Measurements from ENCODE around the gene PCDHB11. TPM values are rescaled to one million over a fixed set of nuclear protein-coding genes. Genes with fewer than 3 reads are reported as not detected.
"Not testable (repeated sequence)": the region's sequence is repeated elsewhere in the genome, so short reads cannot be mapped to it uniquely, and the experiment has no call there.

Gene PCDHB11
- 1 to 10 TPM in 1 of 4 donors, under 1 TPM in 3; 0.05 to 1.1 (median 0.53) TPM for total RNA-seq

DNA sequence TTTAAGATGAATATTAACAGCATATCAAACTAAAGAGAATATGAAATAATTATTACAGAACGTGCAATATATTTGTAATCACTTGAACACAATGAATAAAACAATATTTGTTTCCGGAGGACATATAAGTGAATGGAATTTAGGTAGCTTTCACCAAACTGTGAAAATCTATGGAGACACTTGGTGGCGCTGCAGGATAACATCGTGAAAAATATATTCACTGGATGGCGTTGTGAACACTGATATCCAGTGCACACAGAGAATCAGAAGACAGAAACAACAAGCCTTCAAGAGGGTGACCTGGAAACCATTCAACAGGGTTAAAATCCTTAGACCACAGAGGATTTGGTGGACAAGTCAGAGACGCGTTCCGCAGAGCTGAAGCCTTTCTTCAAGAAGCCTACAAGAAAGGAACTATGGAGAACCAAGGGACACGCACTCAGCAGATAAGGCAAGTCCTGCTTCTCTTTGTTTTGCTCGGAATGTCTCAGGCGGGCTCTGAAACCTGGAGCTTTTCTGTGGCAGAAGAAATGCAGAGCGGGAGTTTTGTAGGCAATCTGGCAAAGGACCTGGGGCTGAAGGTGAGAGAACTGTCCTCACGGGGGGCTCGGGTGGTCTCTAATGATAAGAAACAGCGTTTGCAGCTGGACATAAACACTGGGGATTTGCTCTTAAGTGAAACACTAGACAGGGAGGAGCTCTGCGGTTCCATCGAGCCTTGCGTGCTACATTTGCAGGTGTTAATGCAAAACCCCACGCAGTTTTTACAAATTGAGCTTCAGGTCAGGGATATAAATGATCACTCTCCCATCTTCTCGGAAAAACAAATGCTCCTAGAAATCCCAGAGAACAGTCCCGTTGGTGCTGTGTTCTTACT, at the start of gene PCDHB11:
Gene PCDHB11, plus strand, starts transcription at position 269 of the 877 bp plus-strand sequence. Its CDS starts 148 bp downstream, at position 417.
- in situ Hi-C loops (cut with MboI; ENCODE audit: low sequenced_read_pairs in 4 of 4) = loop anchor here in 2 of 4 donors (25.0 kb wide), 1 partner anchor 363 kb away; no protein-coding TSS in a partner anchor
- H3K4me3 ChIP-seq = peak within 1 kb of the TSS in 2 of 4 donors; percentile 11 to 22
- DNase-seq (no peak), ATAC-seq (no peak)
- no peak within 1 kb of the TSS for H3K27ac ChIP-seq
- H3K4me1 ChIP-seq = no peaks in the 10 kb centered on the region
- no peaks in the 10 kb centered on the region for H3K36me3 ChIP-seq
- TF ChIP-seq POLR2A (IDR thresholded peaks at IDR 0.05) = no peak
- TF ChIP-seq, protein P1, sequence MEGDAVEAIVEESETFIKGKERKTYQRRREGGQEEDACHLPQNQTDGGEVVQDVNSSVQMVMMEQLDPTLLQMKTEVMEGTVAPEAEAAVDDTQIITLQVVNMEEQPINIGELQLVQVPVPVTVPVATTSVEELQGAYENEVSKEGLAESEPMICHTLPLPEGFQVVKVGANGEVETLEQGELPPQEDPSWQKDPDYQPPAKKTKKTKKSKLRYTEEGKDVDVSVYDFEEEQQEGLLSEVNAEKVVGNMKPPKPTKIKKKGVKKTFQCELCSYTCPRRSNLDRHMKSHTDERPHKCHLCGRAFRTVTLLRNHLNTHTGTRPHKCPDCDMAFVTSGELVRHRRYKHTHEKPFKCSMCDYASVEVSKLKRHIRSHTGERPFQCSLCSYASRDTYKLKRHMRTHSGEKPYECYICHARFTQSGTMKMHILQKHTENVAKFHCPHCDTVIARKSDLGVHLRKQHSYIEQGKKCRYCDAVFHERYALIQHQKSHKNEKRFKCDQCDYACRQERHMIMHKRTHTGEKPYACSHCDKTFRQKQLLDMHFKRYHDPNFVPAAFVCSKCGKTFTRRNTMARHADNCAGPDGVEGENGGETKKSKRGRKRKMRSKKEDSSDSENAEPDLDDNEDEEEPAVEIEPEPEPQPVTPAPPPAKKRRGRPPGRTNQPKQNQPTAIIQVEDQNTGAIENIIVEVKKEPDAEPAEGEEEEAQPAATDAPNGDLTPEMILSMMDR (IDR thresholded peaks at IDR 0.05 in 4 of 5, conservative IDR thresholded peaks at IDR 0.05 in 1 of 5) = no peak
- peaks cover 0 to 8% (median 2%) of the 10 kb centered on the region in 3 donors for H3K9me3 ChIP-seq
- H3K27me3 ChIP-seq = peaks cover 0 to 17% (median 0%) of the 10 kb centered on the region in 3 donors
- intact Hi-C loops (cut with DNase I; ENCODE audit: low total_unique reads) = no loop called here

DNA sequence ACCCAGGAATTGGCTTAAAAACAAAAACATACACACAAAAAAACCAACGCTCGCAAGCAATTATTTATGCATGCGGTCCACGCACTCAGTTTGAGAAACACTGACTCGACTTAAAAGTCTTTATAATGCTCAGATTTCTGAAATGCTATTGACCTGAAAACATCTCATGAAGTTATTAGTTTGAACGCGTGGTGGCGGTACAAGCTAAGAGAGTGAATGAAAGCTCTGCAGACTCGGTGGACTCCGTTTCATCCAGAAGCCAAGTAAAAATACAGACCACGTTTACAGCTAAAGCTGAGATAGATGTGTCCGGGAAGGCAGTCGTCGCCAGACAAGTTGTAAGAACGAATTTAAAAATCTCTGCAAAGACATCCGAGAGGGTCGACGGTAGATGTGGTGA, 49.6 kb upstream of the PCDHB11 start, which contains the start of gene PCDHB6:
Gene PCDHB6, plus strand, starts transcription at position 246 of the 400 bp plus-strand sequence. CDS start 201 bp downstream, outside the sequence.
- intact Hi-C loops (cut with DNase I; ENCODE audit: low total_unique reads) (no loop called here), in situ Hi-C loops (cut with MboI; ENCODE audit: low sequenced_read_pairs in 4 of 4) (no loop called here)
- H3K36me3 ChIP-seq = no peaks in the 10 kb centered on the region
- ATAC-seq (no peak), DNase-seq (no peak)
- H3K27me3 ChIP-seq = peaks cover 0 to 9% (median 0%) of the 10 kb centered on the region in 3 donors
- H3K4me1 ChIP-seq = no peaks in the 10 kb centered on the region
- H3K27ac ChIP-seq = no peak within 1 kb of the TSS
- peak within 1 kb of the TSS in 2 of 4 donors; percentile 0 to 10 for H3K4me3 ChIP-seq
- H3K9me3 ChIP-seq = peaks cover 0 to 14% (median 0%) of the 10 kb centered on the region in 3 donors
- TF ChIP-seq, protein P1 (IDR thresholded peaks at IDR 0.05 in 4 of 5, conservative IDR thresholded peaks at IDR 0.05 in 1 of 5) = no peak
- TF ChIP-seq POLR2A (IDR thresholded peaks at IDR 0.05) = no peak

DNA sequence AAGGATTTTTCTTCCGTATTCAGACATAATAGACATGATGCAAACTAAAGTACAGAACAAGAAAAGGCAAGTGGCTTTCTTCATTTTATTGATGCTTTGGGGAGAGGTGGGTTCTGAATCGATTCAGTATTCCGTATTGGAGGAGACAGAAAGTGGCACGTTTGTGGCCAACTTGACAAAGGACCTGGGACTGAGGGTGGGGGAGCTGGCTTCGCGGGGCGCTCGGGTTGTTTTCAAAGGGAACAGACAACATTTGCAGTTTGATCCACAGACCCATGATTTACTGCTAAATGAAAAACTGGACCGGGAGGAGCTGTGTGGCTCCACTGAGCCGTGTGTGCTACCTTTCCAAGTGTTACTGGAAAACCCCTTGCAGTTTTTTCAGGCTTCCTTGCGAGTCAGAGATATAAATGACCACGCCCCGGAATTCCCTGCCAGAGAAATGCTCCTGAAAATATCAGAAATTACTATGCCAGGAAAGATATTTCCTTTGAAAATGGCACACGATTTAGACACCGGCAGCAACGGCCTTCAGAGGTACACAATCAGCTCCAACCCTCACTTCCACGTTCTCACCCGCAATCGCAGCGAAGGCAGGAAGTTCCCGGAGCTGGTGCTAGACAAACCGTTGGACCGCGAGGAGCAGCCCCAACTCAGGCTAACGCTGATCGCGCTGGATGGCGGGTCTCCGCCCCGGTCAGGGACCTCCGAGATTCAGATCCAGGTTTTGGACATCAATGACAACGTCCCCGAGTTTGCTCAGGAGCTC, 49.0 kb upstream of the PCDHB11 start:
- no peaks in the 10 kb centered on the region for H3K36me3 ChIP-seq
- intact Hi-C loops (cut with DNase I; ENCODE audit: low total_unique reads) (no loop called here), in situ Hi-C loops (cut with MboI; ENCODE audit: low sequenced_read_pairs in 4 of 4) (no loop called here)
- TF ChIP-seq, protein P1 (IDR thresholded peaks at IDR 0.05 in 4 of 5, conservative IDR thresholded peaks at IDR 0.05 in 1 of 5) = no peak
- TF ChIP-seq POLR2A (IDR thresholded peaks at IDR 0.05) = no peak
- no peak overlapping the region for H3K27ac ChIP-seq
- peak overlapping the region in 2 of 4 donors; percentile 0 to 10 for H3K4me3 ChIP-seq
- H3K4me1 ChIP-seq = no peaks in the 10 kb centered on the region
- no peak for ATAC-seq
- no peak for DNase-seq
- peaks cover 0 to 14% (median 2%) of the 10 kb centered on the region in 3 donors for H3K9me3 ChIP-seq
- peaks cover 0 to 10% (median 0%) of the 10 kb centered on the region in 3 donors for H3K27me3 ChIP-seq

DNA sequence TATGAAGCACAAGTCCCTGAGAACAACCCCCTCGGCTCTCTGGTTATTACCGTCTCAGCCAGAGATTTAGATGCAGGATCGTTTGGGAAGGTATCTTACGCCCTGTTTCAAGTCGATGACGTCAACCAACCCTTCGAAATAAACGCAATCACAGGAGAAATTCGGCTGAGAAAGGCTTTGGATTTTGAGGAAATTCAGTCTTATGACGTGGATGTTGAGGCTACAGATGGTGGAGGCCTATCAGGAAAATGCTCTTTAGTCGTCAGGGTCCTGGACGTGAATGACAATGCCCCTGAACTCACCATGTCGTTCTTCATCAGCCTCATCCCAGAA, 48.5 kb upstream of the PCDHB11 start:
- TF ChIP-seq, protein P1 (IDR thresholded peaks at IDR 0.05 in 4 of 5, conservative IDR thresholded peaks at IDR 0.05 in 1 of 5) = no peak
- no peak for TF ChIP-seq POLR2A (IDR thresholded peaks at IDR 0.05)
- Histone ChIP-seq H3K9me3 (peaks cover 0 to 19% (median 2%) of the 10 kb centered on the region in 3 donors), H3K27me3 (peaks cover 0 to 10% (median 0%) of the 10 kb centered on the region in 3 donors), H3K36me3 (no peaks in the 10 kb centered on the region), H3K27ac (no peak overlapping the region), H3K4me1 (no peaks in the 10 kb centered on the region), H3K4me3 (no peak overlapping the region)
- in situ Hi-C loops (cut with MboI; ENCODE audit: low sequenced_read_pairs in 4 of 4) = no loop called here
- intact Hi-C loops (cut with DNase I; ENCODE audit: low total_unique reads) = no loop called here
- ATAC-seq (no peak), DNase-seq (no peak)

DNA sequence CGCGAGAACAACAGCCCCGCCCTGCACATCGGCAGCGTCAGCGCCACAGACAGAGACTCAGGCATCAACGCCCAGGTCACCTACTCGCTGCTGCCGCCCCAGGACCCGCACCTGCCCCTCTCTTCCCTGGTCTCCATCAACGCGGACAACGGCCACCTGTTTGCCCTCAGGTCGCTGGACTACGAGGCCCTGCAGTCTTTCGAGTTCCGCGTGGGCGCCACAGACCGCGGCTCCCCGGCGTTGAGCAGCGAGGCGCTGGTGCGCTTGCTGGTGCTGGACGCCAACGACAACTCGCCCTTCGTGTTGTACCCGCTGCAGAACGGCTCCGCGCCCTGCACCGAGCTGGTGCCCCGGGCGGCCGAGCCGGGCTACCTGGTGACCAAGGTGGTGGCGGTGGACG, 47.8 kb upstream of the PCDHB11 start:
- DNase-seq; H3K27ac ChIP-seq; intact Hi-C loops (cut with DNase I; ENCODE audit: low total_unique reads); H3K4me1 ChIP-seq; H3K4me3 ChIP-seq; H3K36me3 ChIP-seq; ATAC-seq; in situ Hi-C loops (cut with MboI; ENCODE audit: low sequenced_read_pairs in 4 of 4): not testable (repeated sequence)
- H3K9me3 ChIP-seq = peaks cover 0 to 22% (median 2%) of the 10 kb centered on the region in 3 donors
- H3K27me3 ChIP-seq = peaks cover 0 to 10% (median 0%) of the 10 kb centered on the region in 3 donors

DNA sequence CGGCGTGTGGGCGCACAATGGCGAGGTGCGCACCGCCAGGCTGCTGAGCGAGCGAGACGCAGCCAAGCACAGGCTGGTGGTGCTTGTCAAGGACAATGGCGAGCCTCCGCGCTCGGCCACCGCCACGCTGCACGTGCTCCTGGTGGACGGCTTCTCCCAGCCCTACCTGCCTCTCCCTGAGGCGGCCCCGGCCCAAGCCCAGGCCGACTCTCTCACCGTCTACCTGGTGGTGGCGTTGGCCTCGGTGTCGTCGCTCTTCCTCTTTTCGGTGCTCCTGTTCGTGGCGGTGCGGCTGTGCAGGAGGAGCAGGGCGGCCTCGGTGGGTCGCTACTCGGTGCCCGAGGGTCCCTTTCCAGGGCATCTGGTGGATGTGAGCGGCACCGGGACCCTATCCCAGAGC, 47.3 kb upstream of the PCDHB11 start:
- H3K4me1 ChIP-seq; H3K27ac ChIP-seq; intact Hi-C loops (cut with DNase I; ENCODE audit: low total_unique reads); H3K4me3 ChIP-seq; in situ Hi-C loops (cut with MboI; ENCODE audit: low sequenced_read_pairs in 4 of 4); H3K36me3 ChIP-seq; ATAC-seq; DNase-seq: not testable (repeated sequence)
- Histone ChIP-seq H3K9me3 (peaks cover 0 to 22% (median 2%) of the 10 kb centered on the region in 3 donors), H3K27me3 (peaks cover 0 to 10% (median 0%) of the 10 kb centered on the region in 3 donors)

Measured in gastrocnemius medialis (tissue), 4 donors.